ENCODE data around the gene GYPE.
"Not testable (repeated sequence)": the region's sequence is repeated elsewhere in the genome, so short reads cannot be mapped to it uniquely, and the experiment has no call there.

DNA sequence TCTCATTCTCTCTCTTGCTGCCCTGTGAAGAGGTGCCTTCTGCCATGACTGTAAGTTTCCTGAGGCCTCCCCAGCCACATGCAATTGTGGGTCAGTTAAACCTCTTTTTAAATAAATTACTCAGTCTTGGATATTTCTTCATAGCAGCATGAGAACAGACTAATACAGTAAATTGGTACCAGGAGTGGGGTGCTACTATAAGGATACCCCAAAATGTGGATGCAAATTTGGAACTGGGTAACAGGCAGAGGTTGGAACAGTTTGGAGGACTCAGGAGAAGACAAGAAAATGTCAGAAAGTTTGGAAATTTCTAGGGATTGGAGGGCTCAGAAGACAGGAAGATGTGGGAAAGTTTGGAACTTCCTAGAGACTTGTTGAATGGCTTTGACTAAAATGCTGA is 74.8 kb downstream of the GYPE start:
- TF ChIP-seq, protein P1, sequence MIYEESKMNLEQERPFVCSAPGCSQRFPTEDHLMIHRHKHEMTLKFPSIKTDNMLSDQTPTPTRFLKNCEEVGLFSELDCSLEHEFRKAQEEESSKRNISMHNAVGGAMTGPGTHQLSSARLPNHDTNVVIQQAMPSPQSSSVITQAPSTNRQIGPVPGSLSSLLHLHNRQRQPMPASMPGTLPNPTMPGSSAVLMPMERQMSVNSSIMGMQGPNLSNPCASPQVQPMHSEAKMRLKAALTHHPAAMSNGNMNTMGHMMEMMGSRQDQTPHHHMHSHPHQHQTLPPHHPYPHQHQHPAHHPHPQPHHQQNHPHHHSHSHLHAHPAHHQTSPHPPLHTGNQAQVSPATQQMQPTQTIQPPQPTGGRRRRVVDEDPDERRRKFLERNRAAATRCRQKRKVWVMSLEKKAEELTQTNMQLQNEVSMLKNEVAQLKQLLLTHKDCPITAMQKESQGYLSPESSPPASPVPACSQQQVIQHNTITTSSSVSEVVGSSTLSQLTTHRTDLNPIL (CRISPR knock-in tag; IDR thresholded peaks at IDR 0.05; ENCODE audit: low read depth) = not testable (repeated sequence)
- TF ChIP-seq, protein P2, sequence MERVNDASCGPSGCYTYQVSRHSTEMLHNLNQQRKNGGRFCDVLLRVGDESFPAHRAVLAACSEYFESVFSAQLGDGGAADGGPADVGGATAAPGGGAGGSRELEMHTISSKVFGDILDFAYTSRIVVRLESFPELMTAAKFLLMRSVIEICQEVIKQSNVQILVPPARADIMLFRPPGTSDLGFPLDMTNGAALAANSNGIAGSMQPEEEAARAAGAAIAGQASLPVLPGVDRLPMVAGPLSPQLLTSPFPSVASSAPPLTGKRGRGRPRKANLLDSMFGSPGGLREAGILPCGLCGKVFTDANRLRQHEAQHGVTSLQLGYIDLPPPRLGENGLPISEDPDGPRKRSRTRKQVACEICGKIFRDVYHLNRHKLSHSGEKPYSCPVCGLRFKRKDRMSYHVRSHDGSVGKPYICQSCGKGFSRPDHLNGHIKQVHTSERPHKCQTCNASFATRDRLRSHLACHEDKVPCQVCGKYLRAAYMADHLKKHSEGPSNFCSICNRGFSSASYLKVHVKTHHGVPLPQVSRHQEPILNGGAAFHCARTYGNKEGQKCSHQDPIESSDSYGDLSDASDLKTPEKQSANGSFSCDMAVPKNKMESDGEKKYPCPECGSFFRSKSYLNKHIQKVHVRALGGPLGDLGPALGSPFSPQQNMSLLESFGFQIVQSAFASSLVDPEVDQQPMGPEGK (CRISPR knock-in tag; IDR thresholded peaks at IDR 0.05; ENCODE audit: borderline replicate concordance) = not testable (repeated sequence)
- not testable (repeated sequence) for TF ChIP-seq TCF4 (CRISPR knock-in tag; IDR thresholded peaks at IDR 0.05; ENCODE audit: borderline replicate concordance); ARNTL (CRISPR knock-in tag; IDR thresholded peaks at IDR 0.05; ENCODE audit: borderline replicate concordance, low read depth); RARB (CRISPR knock-in tag; IDR thresholded peaks at IDR 0.05)

Data from SK-N-SH treated with all-trans-retinoic acid at 6 μM for 48 hours (cell line).